Measurements from ENCODE around the gene ACIN1. TPM values are rescaled to one million over a fixed set of nuclear protein-coding genes. Genes with fewer than 3 reads are reported as not detected.

Gene ACIN1
- total and polyA plus RNA-seq, 2 of the 8 experiments (the other 6 are each of a cell fraction or from before 2014, with no cell fraction given) = 132 to 233 TPM

GRCh38 chr14:23093991-23094665 lies 808 bp downstream of the ACIN1 start:
- POLR2A ChIA-PET (ENCODE audit: partially characterized antibody) = interaction anchor here (0.6 to 3.2 kb wide), 33 partner anchors 8 to 257 kb away, joined by 3 to 36 read pairs (median 6); partner anchors contain the start of genes AJUBA, CDH24, CEBPE and CIROP
- Histone ChIP-seq H4K5ac (ENCODE audit: insufficient read length, low read depth, low read length) (no peak overlapping the region), H3K9ac (replicated peaks in 1 of 4; ENCODE audit: extremely low read depth in 1 of 4, low read depth in 3 of 4, low read length in 3 of 4) (peak overlapping the region in 3 of 4 experiments; percentile 99 to 100 (median 100); a peak in 6 of 7 replicates), H2BK15ac (ENCODE audit: low read length) (no peak overlapping the region), H3K79me2 (ENCODE audit: control insufficient read depth in 1 of 2, insufficient read depth in 2 of 2, low read length in 2 of 2) (peaks cover 19 to 72% of the 10 kb centered on the region in 2 experiments), H2BK5ac (ENCODE audit: low read depth, low read length) (peak overlapping the region; percentile 97; the same call in 1 of the 2 replicates), H3K56ac (replicated peaks; ENCODE audit: insufficient read length, low read depth, low read length) (no peak overlapping the region), H3K9me3 (ENCODE audit: insufficient read depth in 2 of 2, low read depth in 1 of 2, low read length in 1 of 2) (no peaks in the 10 kb centered on the region), H2BK120ac (replicated peaks; ENCODE audit: low read depth, low read length) (no peak overlapping the region), H3K36me3 (ENCODE audit: control insufficient read depth in 2 of 4, insufficient read depth in 4 of 4, low read length in 3 of 4) (peaks cover 33 to 55% (median 41%) of the 10 kb centered on the region in 4 experiments), H3K18ac (ENCODE audit: extremely low read depth, low read length) (no peak overlapping the region), H3K23ac (ENCODE audit: insufficient read length) (no peak overlapping the region), H3K27ac (ENCODE audit: low read depth, low read length) (peak overlapping the region; percentile 99), H3K79me1 (ENCODE audit: low read depth, low read length) (peaks cover 12% of the 10 kb centered on the region), H4K91ac (replicated peaks; ENCODE audit: insufficient read length, low read length) (no peak overlapping the region), H3K4ac (replicated peaks; ENCODE audit: insufficient read length, low read depth, low read length) (no peak overlapping the region), H2BK12ac (ENCODE audit: low read depth, low read length) (no peak overlapping the region; the same call in 1 of the 2 replicates), H3K14ac (ENCODE audit: insufficient read length) (no peak overlapping the region), H3K4me3 (ENCODE audit: extremely low read depth in 1 of 4, insufficient read depth in 2 of 4, low read depth in 3 of 4, low read length in 4 of 4) (peak overlapping the region; percentile 92 to 97 (median 96)), H2BK20ac (ENCODE audit: low read length) (no peak overlapping the region), H2AK5ac (ENCODE audit: low read depth, low read length) (no peak overlapping the region), H3K4me1 (replicated peaks in 1 of 4; ENCODE audit: control insufficient read depth in 3 of 4, insufficient read depth in 4 of 4, low read length in 3 of 4) (no peaks in the 10 kb centered on the region; a peak in 3 of 7 replicates), H4K8ac (ENCODE audit: extremely low read depth, insufficient read depth, low read length) (peak overlapping the region; percentile 100; the same call in 1 of the 2 replicates), H2AFZ (ENCODE audit: low read length) (peak overlapping the region; percentile 88; the same call in 1 of the 2 replicates), H3K4me2 (ENCODE audit: insufficient read depth in 1 of 2, low read depth in 2 of 2, low read length in 2 of 2) (peak overlapping the region; percentile 91 to 92), H4K20me1 (replicated peaks in 1 of 2; ENCODE audit: control insufficient read depth in 1 of 2, insufficient read depth in 2 of 2, low read length in 2 of 2) (peaks cover 9 to 11% of the 10 kb centered on the region in 2 experiments), H3K23me2 (ENCODE audit: low read depth, low read length) (peaks cover 5% of the 10 kb centered on the region; the same call in 1 of the 2 replicates), H3K27me3 (replicated peaks in 1 of 4; ENCODE audit: control insufficient read depth in 3 of 4, extremely low read depth in 1 of 4, insufficient read depth in 3 of 4, low read length in 3 of 4) (no peaks in the 10 kb centered on the region)
- CTCF ChIA-PET (ENCODE audit: partially characterized antibody) = interaction anchor here (0.6 to 4.2 kb wide), 16 partner anchors 9 to 108 kb away, joined by 3 to 23 read pairs (median 5); no protein-coding TSS in a partner anchor
- no peak for FAIRE-seq
- DNase-seq (ENCODE audit: low read depth in 1 of 2, low spot score in 2 of 2) = peak in 1 of 2 experiments; percentile 75
- 8 to 100% methylated on average over 2 to 14 of the region's 14 CpGs for WGBS, 2 experiments (ENCODE audit: extremely low coverage in 1 of 2, insufficient coverage in 1 of 2, insufficient read length in 1 of 2, insufficient replicate concordance in 2 of 2, low coverage in 1 of 2, low lambda C conversion rate in 2 of 2, missing lambda C conversion rate in 1 of 2)
- TF ChIP-seq CREB1 (IDR thresholded peaks at IDR 0.05) = peak; percentile 9; the same call in 1 of the 2 replicates
- TF ChIP-seq ATF3 (IDR thresholded peaks at IDR 0.05; ENCODE audit: insufficient read depth, low read depth, low read length) = no peak
- no peak for TF ChIP-seq SIN3A (conservative IDR thresholded peaks at IDR 0.05 in 1 of 2, IDR thresholded peaks at IDR 0.05 in 1 of 2; ENCODE audit: low read depth in 1 of 2, low read length in 2 of 2)
- TF ChIP-seq RAD21 (IDR thresholded peaks at IDR 0.05 in 1 of 2, conservative IDR thresholded peaks at IDR 0.05 in 1 of 2; ENCODE audit: low read depth in 2 of 2, low read length in 2 of 2) = 0 out of 4 replicates have a peak, but pooled peaks have one; percentile 4 to 25
- TF ChIP-seq, protein P1, sequence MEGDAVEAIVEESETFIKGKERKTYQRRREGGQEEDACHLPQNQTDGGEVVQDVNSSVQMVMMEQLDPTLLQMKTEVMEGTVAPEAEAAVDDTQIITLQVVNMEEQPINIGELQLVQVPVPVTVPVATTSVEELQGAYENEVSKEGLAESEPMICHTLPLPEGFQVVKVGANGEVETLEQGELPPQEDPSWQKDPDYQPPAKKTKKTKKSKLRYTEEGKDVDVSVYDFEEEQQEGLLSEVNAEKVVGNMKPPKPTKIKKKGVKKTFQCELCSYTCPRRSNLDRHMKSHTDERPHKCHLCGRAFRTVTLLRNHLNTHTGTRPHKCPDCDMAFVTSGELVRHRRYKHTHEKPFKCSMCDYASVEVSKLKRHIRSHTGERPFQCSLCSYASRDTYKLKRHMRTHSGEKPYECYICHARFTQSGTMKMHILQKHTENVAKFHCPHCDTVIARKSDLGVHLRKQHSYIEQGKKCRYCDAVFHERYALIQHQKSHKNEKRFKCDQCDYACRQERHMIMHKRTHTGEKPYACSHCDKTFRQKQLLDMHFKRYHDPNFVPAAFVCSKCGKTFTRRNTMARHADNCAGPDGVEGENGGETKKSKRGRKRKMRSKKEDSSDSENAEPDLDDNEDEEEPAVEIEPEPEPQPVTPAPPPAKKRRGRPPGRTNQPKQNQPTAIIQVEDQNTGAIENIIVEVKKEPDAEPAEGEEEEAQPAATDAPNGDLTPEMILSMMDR (IDR thresholded peaks at IDR 0.05; ENCODE audit: control extremely low read depth in 1 of 3, insufficient read depth in 1 of 3, low read depth in 1 of 3, low read length in 3 of 3) = peak; percentile 28 to 35 (median 33)
